MCF 10A (cell line): ENCODE results near the gene BTBD2. TPM values are rescaled to one million over a fixed set of nuclear protein-coding genes. Genes with fewer than 3 reads are reported as not detected.

Source experiments
- BruUV-seq: library from RNA; stranded (reverse); fragments of 400-500 nt; replicated peaks from 2 replicates; lab custom pipeline; 2021; lab: Mats Ljungman, UMichigan
- CTCF ChIA-PET: fragments of 300-600 bp; sonication (Branson Sonifier 250); formaldehyde crosslinking; extraction: SDS; loops from one replicate; lab custom pipeline; 2021; ENCODE audit warnings: antibody characterized with exemption, inconsistent platforms; lab: Yijun Ruan, JAX
- POLR2A ChIA-PET: fragments of 300-600, 350-650 bp; sonication (Branson Sonifier 250); formaldehyde crosslinking; extraction: SDS; loops from one replicate; lab custom pipeline; 2020; ENCODE audit warnings: antibody characterized with exemption, inconsistent platforms; lab: Yijun Ruan, JAX
- DNase-seq: peaks from one replicate; pipeline ENCODE4 v3.0.0-alpha.2; 2018; ENCODE audit not compliant: unreplicated experiment
- H3K27ac Mint-ChIP-seq: one replicate; pipeline ENCODE4 v1.8.0; 2022; ENCODE audit warnings: mild to moderate bottlenecking, low read depth, mixed read lengths; ENCODE audit not compliant: unreplicated experiment
- H3K27me3 Mint-ChIP-seq: one replicate; pipeline ENCODE4 v1.8.0; 2022; ENCODE audit warnings: mixed read lengths; ENCODE audit not compliant: insufficient read depth, unreplicated experiment
- H3K36me3 Mint-ChIP-seq: one replicate; pipeline ENCODE4 v1.8.0; 2022; ENCODE audit warnings: mild to moderate bottlenecking, moderate library complexity, mixed read lengths; ENCODE audit not compliant: insufficient read depth, unreplicated experiment
- H3K4me1 Mint-ChIP-seq: one replicate; pipeline ENCODE4 v1.8.0; 2022; ENCODE audit warnings: mixed read lengths; ENCODE audit not compliant: insufficient read depth, unreplicated experiment
- H3K4me3 Mint-ChIP-seq: one replicate; pipeline ENCODE4 v1.8.0; 2022; ENCODE audit warnings: mild to moderate bottlenecking, moderate library complexity, mixed read lengths; ENCODE audit not compliant: unreplicated experiment
- H3K9me3 Mint-ChIP-seq: one replicate; pipeline ENCODE4 v1.8.0; 2022; ENCODE audit warnings: mixed read lengths; ENCODE audit not compliant: unreplicated experiment
- intact Hi-C: fragments of 100-400 bp; cut with micrococcal nuclease; formaldehyde crosslinking; loops from 2 replicates; pipeline ENCODE4 v1.14.1; 2022
- total RNA-seq: library from RNA; stranded (reverse); gene quantifications from 2 replicates; pipeline ENCODE4 v1.2.3, GENCODE V29; 2022
- TF ChIP-seq, protein P1 (sequence below): fragments of 200-600 bp; IDR thresholded peaks from one replicate; pipeline ENCODE4 v1.8.0; 2022; ENCODE audit warnings: antibody characterized with exemption, mild to moderate bottlenecking; ENCODE audit not compliant: unreplicated experiment

The BTBD2 gene
- total RNA-seq, 1 experiment from 2014 or later: 53.1 TPM

DNA sequence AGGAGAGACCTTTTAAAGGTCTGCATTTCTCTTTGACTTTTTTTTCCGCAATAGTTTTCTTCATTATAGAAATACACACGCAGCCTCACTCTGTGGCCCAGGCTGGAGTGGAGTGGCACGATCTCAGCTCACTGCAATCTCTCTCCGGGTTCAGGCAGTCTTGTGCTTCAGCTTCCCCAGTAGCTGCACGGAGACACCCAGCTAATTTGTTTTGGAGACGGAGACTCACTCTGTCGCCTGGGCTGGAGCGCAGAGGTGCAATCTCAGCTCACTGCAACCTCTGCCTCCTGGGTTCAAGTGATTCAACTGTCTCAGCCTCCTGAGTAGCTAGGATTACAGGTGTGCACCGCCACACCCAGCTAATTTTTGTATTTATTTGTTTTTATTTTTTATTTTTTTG lies 47.3 kb upstream of the BTBD2 start:
- intact Hi-C loops: no loop called here
- no peaks in the 10 kb centered on the region for H3K27me3 Mint-ChIP-seq
- BruUV-seq: no TSS peak
- TF ChIP-seq, protein P1, sequence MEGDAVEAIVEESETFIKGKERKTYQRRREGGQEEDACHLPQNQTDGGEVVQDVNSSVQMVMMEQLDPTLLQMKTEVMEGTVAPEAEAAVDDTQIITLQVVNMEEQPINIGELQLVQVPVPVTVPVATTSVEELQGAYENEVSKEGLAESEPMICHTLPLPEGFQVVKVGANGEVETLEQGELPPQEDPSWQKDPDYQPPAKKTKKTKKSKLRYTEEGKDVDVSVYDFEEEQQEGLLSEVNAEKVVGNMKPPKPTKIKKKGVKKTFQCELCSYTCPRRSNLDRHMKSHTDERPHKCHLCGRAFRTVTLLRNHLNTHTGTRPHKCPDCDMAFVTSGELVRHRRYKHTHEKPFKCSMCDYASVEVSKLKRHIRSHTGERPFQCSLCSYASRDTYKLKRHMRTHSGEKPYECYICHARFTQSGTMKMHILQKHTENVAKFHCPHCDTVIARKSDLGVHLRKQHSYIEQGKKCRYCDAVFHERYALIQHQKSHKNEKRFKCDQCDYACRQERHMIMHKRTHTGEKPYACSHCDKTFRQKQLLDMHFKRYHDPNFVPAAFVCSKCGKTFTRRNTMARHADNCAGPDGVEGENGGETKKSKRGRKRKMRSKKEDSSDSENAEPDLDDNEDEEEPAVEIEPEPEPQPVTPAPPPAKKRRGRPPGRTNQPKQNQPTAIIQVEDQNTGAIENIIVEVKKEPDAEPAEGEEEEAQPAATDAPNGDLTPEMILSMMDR: no peak
- no peaks in the 10 kb centered on the region for H3K9me3 Mint-ChIP-seq
- peak overlapping the region; percentile 73 for H3K4me3 Mint-ChIP-seq
- no peaks in the 10 kb centered on the region for H3K36me3 Mint-ChIP-seq
- peak overlapping the region; percentile 53 for H3K27ac Mint-ChIP-seq
- no peak for DNase-seq
- ChIA-PET CTCF (interaction anchor here (0.6 to 1.5 kb wide), 2 partner anchors 34 to 35 kb away, joined by 3 read pairs; no protein-coding TSS in a partner anchor), POLR2A (interaction anchor here (0.8 to 2.2 kb wide), 3 partner anchors 11 to 24 kb away, joined by 3 to 6 read pairs (median 3); no protein-coding TSS in a partner anchor)
- H3K4me1 Mint-ChIP-seq: peaks cover 16% of the 10 kb centered on the region

DNA sequence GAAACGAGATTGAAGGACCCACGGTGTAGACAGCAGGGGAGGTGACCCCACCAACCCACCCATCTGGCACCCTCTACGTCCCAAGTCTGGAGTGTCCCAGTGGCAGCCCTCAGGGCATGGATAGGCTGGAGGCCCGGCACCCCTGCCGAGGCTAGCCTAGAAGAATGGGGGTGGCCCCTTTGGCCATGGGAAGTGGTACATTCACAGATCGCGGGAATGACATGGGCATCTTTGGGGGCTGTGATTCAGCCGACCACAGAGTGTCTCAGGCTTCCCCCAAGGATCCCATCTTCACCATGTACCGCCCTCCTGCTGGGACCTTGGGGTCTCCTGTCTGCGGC lies 46.8 kb upstream of the BTBD2 start:
- TF ChIP-seq, protein P1: no peak
- no peaks in the 10 kb centered on the region for H3K27me3 Mint-ChIP-seq
- CTCF ChIA-PET: interaction anchor here (1.5 kb wide), 1 partner anchor 33 kb away, joined by 3 read pairs; no protein-coding TSS in a partner anchor
- intact Hi-C loops: no loop called here
- H3K36me3 Mint-ChIP-seq: no peaks in the 10 kb centered on the region
- H3K4me3 Mint-ChIP-seq: peak overlapping the region; percentile 73
- no peaks in the 10 kb centered on the region for H3K9me3 Mint-ChIP-seq
- peak overlapping the region; percentile 53 for H3K27ac Mint-ChIP-seq
- no TSS peak for BruUV-seq
- POLR2A ChIA-PET: interaction anchor here (0.8 to 3.5 kb wide), 10 partner anchors 10 to 191 kb away, joined by 3 to 49 read pairs (median 4); partner anchors contain the start of genes MKNK2 and MOB3A
- peaks cover 16% of the 10 kb centered on the region for H3K4me1 Mint-ChIP-seq
- no peak for DNase-seq

DNA sequence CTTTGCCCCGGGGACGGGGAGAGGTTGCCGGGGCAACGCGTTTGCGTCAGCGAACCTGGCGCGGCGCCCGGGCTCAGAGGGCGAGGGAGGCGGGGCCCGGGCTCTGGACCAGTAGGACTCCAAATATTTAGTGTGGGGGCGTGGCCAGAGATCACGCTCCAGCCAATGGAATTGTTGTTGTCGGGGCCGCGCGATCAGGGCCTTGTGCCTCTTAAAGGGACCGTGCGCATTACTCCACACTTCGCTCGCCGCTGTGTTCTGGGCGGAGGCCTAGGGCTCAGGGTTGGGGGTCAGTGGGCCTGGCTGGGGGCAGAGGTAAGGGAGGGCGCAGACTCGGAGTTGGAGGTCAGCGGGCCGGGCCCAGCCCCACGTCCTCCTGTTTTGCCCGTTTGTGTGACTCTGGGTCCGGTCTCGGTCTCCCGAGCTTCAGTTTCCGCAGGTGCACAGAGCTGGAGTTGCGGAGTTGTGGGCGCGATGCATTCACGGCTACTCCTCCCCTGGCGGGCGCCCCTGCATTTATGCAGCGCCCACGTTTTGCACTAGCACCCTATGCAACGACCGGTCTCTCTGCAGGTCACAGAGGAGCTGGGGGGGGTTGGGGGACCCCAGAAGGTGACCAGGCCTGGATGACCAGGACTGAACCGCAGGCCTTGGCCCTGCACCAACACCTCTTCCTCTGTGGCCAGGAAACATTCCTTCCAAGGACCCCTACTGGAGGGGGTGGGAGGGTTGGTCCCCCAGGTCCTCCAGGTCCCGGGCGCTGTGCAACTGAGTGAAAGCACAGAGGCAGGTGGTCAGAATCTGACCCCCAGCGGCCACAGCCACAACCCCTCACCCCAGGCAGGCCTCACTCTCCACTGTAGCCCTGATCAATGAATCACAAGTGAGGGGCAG lies 46.2 kb upstream of the BTBD2 start:
- H3K27ac Mint-ChIP-seq: peak overlapping the region; percentile 19
- POLR2A ChIA-PET: interaction anchor here (0.8 to 3.5 kb wide), 11 partner anchors 10 to 190 kb away, joined by 3 to 49 read pairs (median 3); partner anchors contain the start of genes MKNK2 and MOB3A

More for the DNA sequence above, 46.2 kb upstream of the BTBD2 start:
- intact Hi-C loops: loop anchor here (1.0 kb wide), 1 partner anchor 29 kb away; no protein-coding TSS in a partner anchor
- Mint-ChIP-seq H3K4me1 (peaks cover 16% of the 10 kb centered on the region), H3K27me3 (no peaks in the 10 kb centered on the region), H3K9me3 (no peaks in the 10 kb centered on the region), H3K36me3 (no peaks in the 10 kb centered on the region), H3K4me3 (peak overlapping the region; percentile 73)
- TF ChIP-seq, protein P1: no peak
- CTCF ChIA-PET: interaction anchor here (1.5 kb wide), 1 partner anchor 33 kb away, joined by 3 read pairs; no protein-coding TSS in a partner anchor
- BruUV-seq: no TSS peak
- peak; percentile 99 for DNase-seq
